Measurements from ENCODE around the gene ANKRD13D.

ANKRD13D gene

DNA sequence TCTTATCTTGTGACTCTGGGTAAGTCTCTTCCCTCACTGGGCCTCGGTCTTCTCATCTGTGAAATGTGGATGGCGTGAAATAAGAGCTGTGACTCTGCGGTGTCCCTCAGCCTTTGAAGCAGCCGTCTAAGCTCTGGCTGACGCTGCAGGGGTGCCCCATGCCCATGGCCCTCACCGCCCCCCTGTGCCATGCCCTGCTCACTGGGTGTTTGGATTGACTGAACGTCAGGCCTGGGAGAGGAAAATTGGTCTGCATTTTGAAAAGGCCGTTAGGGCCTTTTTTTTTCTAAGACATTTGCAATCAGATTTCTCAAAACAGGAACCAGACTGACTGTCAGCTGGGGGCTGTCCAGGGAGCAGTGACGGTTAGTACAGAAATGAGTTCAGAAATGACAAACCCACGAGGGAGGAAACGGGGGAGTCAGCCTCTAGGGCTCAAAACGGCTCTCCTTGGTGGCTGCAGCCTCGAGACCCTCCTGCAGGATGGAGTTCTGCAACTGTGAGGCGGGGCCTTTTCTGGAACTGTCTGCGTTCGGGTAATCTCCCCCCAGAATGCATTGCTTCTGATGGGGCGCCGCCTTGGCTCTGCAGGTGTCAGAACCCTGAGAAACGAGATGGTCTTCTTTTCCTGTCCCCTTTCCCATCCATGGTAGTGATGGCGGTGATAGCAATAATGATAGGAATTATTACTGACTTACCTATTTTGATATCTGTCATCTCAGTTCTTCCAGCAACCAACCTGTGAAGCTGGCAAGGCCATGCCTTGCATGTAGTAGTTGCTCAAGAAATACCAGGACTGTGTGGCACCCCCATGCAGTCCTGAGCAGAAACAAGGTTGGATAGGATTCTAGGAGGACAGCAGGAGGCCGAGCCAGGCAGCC is 20.8 kb upstream of the ANKRD13D start:
- peak in 2 of 3 donors; percentile 56 to 62 for DNase-seq
- Histone ChIP-seq H3K9me3 (ENCODE audit: control insufficient read depth, low read length) (no peaks in the 10 kb centered on the region), H3K4me3 (ENCODE audit: insufficient read depth, low read depth, low read length, poor library complexity, severe bottlenecking) (peak overlapping the region; percentile 86), H3K27ac (ENCODE audit: insufficient read depth, low read length, poor library complexity, severe bottlenecking) (peak overlapping the region; percentile 90), H3K27me3 (replicated peaks; ENCODE audit: control insufficient read depth, insufficient read depth, low read length, poor library complexity, severe bottlenecking) (no peaks in the 10 kb centered on the region), H3K36me3 (ENCODE audit: control insufficient read depth, insufficient read depth, low read length) (peaks cover 5% of the 10 kb centered on the region), H3K4me1 (ENCODE audit: control insufficient read depth, insufficient read depth, low read length, poor library complexity, severe bottlenecking) (peaks cover 62% of the 10 kb centered on the region)

DNA sequence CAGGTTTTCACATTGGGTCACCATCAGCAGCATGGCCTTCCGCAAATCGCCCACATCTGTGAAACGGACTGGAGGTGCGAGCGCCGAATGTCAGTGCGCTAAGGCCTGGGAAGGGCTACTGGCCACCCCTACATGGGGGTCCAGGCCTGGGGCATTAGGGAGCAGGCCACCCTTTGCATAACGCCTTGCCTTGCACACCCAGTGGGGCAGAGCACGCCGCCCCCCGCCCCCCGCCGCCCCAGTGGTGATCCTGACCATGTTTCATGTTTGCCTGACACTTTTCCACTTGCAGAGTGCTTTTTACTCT is 20.2 kb upstream of the ANKRD13D start:
- Histone ChIP-seq H3K27ac (ENCODE audit: insufficient read depth, low read length, poor library complexity, severe bottlenecking) (peak overlapping the region; percentile 90), H3K9me3 (ENCODE audit: control insufficient read depth, low read length) (no peaks in the 10 kb centered on the region), H3K27me3 (replicated peaks; ENCODE audit: control insufficient read depth, insufficient read depth, low read length, poor library complexity, severe bottlenecking) (no peaks in the 10 kb centered on the region), H3K4me3 (ENCODE audit: insufficient read depth, low read depth, low read length, poor library complexity, severe bottlenecking) (peak overlapping the region; percentile 86), H3K36me3 (ENCODE audit: control insufficient read depth, insufficient read depth, low read length) (peaks cover 5% of the 10 kb centered on the region), H3K4me1 (ENCODE audit: control insufficient read depth, insufficient read depth, low read length, poor library complexity, severe bottlenecking) (peaks cover 67% of the 10 kb centered on the region)
- no peak for DNase-seq

DNA sequence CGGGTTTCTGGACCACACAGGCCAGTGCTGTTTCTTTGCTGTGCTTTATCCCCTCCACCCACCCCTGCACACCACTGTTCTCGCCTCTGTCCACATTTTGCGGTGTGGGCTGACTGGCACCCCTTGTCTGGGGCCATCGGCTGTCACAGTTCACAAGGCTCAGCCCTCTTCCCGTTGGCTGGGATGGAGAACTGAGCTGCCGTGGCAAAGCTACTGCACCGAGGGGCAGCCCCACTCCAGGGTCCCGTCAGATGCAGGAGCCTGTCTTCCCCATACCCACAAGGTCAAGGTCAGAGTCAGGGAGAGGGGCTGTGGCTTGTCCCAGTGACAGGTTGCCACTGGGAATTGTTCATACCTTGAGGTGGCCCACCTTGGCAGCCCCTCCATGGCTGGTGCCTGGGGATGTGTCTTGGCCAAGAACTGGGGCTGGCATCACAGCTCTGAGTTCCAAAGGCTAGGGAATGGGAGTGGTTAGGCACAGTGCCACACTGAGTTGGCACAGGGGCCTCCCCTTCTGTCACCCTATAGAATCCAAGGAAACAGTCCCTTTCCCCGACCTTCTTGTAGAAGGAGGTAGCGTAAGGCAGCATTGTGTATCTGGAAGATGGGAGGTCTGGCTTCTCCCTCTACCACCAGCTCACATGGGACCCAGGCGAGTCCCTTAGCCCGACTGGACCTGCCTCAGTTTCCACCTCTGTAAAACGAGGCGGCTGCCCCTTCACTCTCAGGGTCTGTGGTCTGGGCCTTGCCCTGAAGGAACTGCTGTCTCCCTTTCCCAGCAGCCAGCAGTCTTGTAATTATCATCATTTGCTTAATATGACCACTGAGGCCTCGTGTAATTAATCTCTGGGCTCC is 19.5 kb upstream of the ANKRD13D start:
- peaks cover 5% of the 10 kb centered on the region for H3K36me3 ChIP-seq (ENCODE audit: control insufficient read depth, insufficient read depth, low read length)
- DNase-seq, result no peak
- H3K27me3 ChIP-seq (replicated peaks; ENCODE audit: control insufficient read depth, insufficient read depth, low read length, poor library complexity, severe bottlenecking), result no peaks in the 10 kb centered on the region
- H3K4me3 ChIP-seq (ENCODE audit: insufficient read depth, low read depth, low read length, poor library complexity, severe bottlenecking), result peak overlapping the region; percentile 86
- no peaks in the 10 kb centered on the region for H3K9me3 ChIP-seq (ENCODE audit: control insufficient read depth, low read length)
- peak overlapping the region; percentile 90 for H3K27ac ChIP-seq (ENCODE audit: insufficient read depth, low read length, poor library complexity, severe bottlenecking)
- peaks cover 73% of the 10 kb centered on the region for H3K4me1 ChIP-seq (ENCODE audit: control insufficient read depth, insufficient read depth, low read length, poor library complexity, severe bottlenecking)

DNA sequence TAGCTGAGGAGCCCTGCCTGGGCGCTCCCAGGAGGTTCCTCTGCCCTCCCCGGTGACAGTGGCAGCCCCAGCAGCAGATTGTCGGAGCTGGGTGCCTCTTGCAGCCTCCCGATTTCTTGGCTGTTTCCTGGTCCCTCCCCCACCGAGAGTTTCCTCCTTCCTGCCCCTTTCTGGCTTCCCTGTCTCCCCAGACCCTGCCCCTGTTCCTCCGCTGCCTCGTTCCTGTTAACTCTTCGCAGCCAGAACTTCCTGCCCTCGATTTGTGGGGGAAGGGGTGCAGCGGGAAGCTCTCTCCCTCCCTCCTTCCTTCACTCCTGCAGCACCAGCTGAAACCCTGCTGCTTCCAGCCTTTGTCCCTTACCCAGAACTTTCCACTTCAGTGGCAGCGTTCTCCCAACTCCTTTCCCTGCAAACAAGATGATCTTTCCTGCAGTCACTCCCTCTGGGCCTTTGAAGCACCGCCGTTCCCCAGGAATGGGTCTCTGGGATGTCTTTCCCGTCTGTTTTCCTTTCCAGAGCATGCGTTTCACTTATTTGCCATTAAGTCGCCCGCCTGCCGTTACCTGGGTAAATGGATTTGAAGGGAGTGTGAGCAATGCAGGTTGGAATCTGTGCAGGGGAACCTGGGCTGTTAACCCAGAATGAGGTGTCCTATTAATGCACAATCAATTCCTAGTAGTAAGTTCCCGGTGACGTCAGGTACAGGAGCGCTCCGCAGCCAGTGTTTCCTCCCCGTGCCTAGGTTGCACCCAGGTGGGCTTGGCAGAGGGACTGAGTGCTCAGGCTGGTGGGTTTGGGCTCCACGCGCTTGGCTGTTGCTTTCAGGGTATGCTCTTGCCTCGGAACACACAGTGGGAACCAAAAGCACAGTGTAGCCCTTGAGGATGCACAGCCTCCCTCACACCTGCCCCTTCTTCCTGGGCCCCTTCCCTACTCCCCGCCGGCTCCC is 18.6 kb upstream of the ANKRD13D start:
- DNase-seq, result no peak
- Histone ChIP-seq H3K9me3 (ENCODE audit: control insufficient read depth, low read length) (no peaks in the 10 kb centered on the region), H3K27ac (ENCODE audit: insufficient read depth, low read length, poor library complexity, severe bottlenecking) (peak overlapping the region; percentile 90), H3K36me3 (ENCODE audit: control insufficient read depth, insufficient read depth, low read length) (peaks cover 6% of the 10 kb centered on the region), H3K4me1 (ENCODE audit: control insufficient read depth, insufficient read depth, low read length, poor library complexity, severe bottlenecking) (peaks cover 82% of the 10 kb centered on the region), H3K4me3 (ENCODE audit: insufficient read depth, low read depth, low read length, poor library complexity, severe bottlenecking) (peak overlapping the region; percentile 86), H3K27me3 (replicated peaks; ENCODE audit: control insufficient read depth, insufficient read depth, low read length, poor library complexity, severe bottlenecking) (no peaks in the 10 kb centered on the region)

DNA sequence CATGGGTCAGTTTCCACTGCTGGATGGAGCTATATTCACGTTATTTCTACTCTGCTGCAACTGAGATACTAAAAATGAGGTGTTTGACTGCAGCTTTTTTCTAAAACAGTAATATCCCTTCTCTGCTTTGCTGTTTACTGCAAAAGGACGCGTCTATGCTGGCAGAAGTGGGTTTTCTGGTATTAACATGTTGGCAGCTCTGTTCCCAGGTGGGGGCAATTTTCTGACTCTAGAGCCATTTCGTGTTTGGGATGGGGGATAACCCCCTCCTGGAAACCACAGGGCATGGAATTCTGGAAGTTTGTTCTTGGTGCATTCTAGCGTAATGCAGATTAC is 17.9 kb upstream of the ANKRD13D start:
- Histone ChIP-seq H3K27me3 (replicated peaks; ENCODE audit: control insufficient read depth, insufficient read depth, low read length, poor library complexity, severe bottlenecking) (no peaks in the 10 kb centered on the region), H3K27ac (ENCODE audit: insufficient read depth, low read length, poor library complexity, severe bottlenecking) (peak overlapping the region; percentile 90), H3K4me3 (ENCODE audit: insufficient read depth, low read depth, low read length, poor library complexity, severe bottlenecking) (peak overlapping the region; percentile 86), H3K36me3 (ENCODE audit: control insufficient read depth, insufficient read depth, low read length) (peaks cover 9% of the 10 kb centered on the region), H3K4me1 (ENCODE audit: control insufficient read depth, insufficient read depth, low read length, poor library complexity, severe bottlenecking) (peaks cover 83% of the 10 kb centered on the region), H3K9me3 (ENCODE audit: control insufficient read depth, low read length) (no peaks in the 10 kb centered on the region)
- DNase-seq, result no peak

DNA sequence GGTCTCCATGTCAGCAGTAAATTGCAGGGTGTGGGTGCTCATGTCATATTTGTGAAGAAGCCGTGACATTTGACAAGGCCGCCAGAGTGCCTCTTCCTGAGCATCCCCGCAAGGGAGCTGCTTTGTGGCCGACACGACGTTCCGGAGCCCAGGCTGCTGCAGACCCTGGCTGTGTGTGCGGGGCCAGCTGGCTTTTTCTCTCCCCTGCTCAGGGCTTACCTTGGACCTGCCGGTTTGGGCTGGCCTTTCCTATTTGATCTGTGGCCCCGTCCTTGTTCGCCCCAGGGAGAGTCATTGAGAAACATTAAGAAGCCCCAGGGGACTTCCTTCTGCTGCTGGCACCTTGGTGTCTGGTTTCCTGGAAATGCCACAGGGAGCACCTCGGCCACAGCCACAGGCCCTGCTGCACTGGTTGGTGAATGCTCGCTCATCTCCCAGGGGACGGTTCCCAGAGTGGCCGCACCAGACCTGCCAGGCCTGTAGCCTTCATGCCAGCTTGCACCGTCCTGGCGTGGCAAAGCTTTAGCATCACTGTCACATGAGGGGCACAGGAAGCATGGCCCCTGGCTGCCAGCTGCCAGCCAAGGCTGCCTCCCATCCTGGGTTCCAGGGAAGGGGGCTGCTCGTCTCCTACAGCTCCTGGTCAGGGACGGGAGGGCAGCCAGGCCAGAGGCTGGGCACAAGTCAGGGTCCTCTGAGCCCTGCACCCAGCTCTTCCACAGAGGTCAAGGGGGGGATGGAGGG is 17.4 kb upstream of the ANKRD13D start:
- DNase-seq, result peak; percentile 55 to 65 (median 57)
- H3K4me3 ChIP-seq (ENCODE audit: insufficient read depth, low read depth, low read length, poor library complexity, severe bottlenecking), result peak overlapping the region; percentile 86

DNA sequence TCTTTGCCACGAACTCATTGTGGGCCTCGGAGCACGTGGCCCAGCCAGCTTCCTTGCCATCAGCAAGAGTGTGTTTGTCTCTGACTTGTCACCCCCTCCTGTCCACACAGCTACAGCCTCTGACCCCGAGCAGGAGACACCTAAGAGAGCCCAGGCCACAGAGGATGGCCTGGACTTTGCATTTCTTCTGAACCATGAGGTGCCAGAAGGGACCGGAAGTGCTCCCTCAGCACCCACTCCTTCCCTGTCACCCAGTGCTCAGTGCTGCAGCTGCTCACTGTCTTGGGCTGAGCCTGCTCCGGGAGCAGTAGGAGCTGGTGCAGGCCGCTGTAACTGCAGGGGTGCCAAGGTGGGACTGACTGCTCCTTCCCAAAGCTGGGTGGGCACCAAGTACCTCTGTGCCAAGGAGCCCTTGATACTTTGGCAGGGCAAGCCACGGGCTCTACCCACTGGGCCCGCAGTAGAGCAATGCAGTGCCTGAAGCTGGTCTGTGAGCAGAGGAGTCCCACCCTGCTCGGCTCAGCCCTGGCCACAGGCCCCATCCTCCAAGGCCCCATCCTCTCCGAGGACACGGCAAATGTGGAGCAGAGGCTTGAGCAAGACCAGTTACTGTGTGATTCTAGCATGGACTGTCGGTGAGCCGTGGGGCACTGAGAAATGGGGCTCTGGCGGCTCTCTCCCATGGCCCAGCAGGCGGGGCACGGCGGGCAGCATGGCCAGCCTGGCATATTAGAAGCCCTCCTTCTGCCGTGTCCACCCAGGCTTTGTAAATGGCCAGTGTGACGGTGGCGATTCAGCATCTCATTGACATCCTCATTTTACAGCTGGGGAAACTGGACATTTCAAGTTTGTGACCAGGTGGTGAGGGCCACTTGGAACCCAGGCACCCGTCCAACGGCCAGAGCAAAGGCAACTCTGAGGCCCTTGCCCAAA is 16.5 kb upstream of the ANKRD13D start:
- Histone ChIP-seq H3K36me3 (ENCODE audit: control insufficient read depth, insufficient read depth, low read length) (peaks cover 9% of the 10 kb centered on the region), H3K4me3 (ENCODE audit: insufficient read depth, low read depth, low read length, poor library complexity, severe bottlenecking) (peak overlapping the region; percentile 86), H3K27me3 (replicated peaks; ENCODE audit: control insufficient read depth, insufficient read depth, low read length, poor library complexity, severe bottlenecking) (no peaks in the 10 kb centered on the region), H3K9me3 (ENCODE audit: control insufficient read depth, low read length) (no peaks in the 10 kb centered on the region), H3K4me1 (ENCODE audit: control insufficient read depth, insufficient read depth, low read length, poor library complexity, severe bottlenecking) (peaks cover 96% of the 10 kb centered on the region), H3K27ac (ENCODE audit: insufficient read depth, low read length, poor library complexity, severe bottlenecking) (peak overlapping the region; percentile 90)
- no peak for DNase-seq

More for the DNA sequence above, 17.4 kb upstream of the ANKRD13D start:
- peak overlapping the region; percentile 90 for H3K27ac ChIP-seq (ENCODE audit: insufficient read depth, low read length, poor library complexity, severe bottlenecking)
- no peaks in the 10 kb centered on the region for H3K27me3 ChIP-seq (replicated peaks; ENCODE audit: control insufficient read depth, insufficient read depth, low read length, poor library complexity, severe bottlenecking)
- H3K4me1 ChIP-seq (ENCODE audit: control insufficient read depth, insufficient read depth, low read length, poor library complexity, severe bottlenecking), result peaks cover 88% of the 10 kb centered on the region
- H3K36me3 ChIP-seq (ENCODE audit: control insufficient read depth, insufficient read depth, low read length), result peaks cover 9% of the 10 kb centered on the region
- H3K9me3 ChIP-seq (ENCODE audit: control insufficient read depth, low read length), result no peaks in the 10 kb centered on the region

DNA sequence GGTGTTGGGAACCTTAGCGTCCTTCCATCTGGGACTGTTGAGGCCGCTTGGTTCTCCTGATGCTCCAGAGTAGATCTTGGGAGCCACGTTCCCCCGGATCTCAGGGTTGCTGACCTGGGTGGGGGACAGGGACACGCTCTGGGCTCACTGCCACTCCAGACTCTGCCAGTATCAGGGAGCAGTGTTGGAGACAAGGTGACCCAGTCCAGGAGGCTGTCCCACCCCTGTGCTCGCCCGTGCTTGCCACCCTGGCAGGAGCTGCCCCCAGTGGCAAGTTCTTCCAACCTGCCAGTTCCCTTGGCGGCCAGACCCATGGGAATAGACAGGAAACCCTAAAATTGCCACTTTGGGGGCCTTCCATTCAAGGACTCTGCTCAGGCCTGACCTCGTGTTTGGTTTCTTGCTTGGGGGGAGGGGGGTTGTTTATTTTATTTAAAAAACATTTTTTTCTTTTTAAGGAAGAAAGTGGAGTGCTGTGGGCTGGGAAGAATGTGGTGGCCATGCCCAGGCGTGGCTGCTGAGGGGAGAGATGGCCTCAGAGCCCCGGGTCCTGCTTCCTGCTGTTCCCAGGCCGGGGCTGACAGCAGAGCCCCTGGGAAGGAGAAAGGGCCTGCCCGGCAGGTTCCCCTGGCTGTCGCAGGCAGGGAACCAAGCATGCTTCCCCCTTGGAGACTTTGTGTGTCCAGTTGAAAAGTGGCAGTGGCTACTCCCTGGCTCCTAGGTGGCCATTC is 15.7 kb upstream of the ANKRD13D start:
- no peaks in the 10 kb centered on the region for H3K27me3 ChIP-seq (replicated peaks; ENCODE audit: control insufficient read depth, insufficient read depth, low read length, poor library complexity, severe bottlenecking)
- H3K27ac ChIP-seq (ENCODE audit: insufficient read depth, low read length, poor library complexity, severe bottlenecking), result peak overlapping the region; percentile 90
- no peak for DNase-seq
- peak overlapping the region; percentile 86 for H3K4me3 ChIP-seq (ENCODE audit: insufficient read depth, low read depth, low read length, poor library complexity, severe bottlenecking)
- H3K9me3 ChIP-seq (ENCODE audit: control insufficient read depth, low read length), result no peaks in the 10 kb centered on the region
- H3K4me1 ChIP-seq (ENCODE audit: control insufficient read depth, insufficient read depth, low read length, poor library complexity, severe bottlenecking), result peaks cover 97% of the 10 kb centered on the region
- peaks cover 14% of the 10 kb centered on the region for H3K36me3 ChIP-seq (ENCODE audit: control insufficient read depth, insufficient read depth, low read length)
